Measurements from ENCODE around the gene OAS1. TPM values are rescaled to one million over a fixed set of nuclear protein-coding genes. Genes with fewer than 3 reads are reported as not detected.
"Not testable (repeated sequence)": the region's sequence is repeated elsewhere in the genome, so short reads cannot be mapped to it uniquely, and the experiment has no call there.

OAS1 gene
- total RNA-seq, 2 experiments from 2014 or later, result 143 to 146 TPM

- ATAC-seq; H3K4me3 Mint-ChIP-seq; CTCF ChIA-PET; H3K9me3 Mint-ChIP-seq (ENCODE audit: insufficient read depth); H3K27me3 Mint-ChIP-seq (ENCODE audit: low read depth); H3K27ac Mint-ChIP-seq; POLR2A ChIA-PET; DNase-seq; H3K4me1 Mint-ChIP-seq (ENCODE audit: low read depth): not testable (repeated sequence)
- peaks cover 79% of the 10 kb centered on the region for H3K36me3 Mint-ChIP-seq (ENCODE audit: low read depth)
Observed at GRCh38 chr12:112926416-112927033, 19.8 kb downstream of the OAS1 start.

DNA sequence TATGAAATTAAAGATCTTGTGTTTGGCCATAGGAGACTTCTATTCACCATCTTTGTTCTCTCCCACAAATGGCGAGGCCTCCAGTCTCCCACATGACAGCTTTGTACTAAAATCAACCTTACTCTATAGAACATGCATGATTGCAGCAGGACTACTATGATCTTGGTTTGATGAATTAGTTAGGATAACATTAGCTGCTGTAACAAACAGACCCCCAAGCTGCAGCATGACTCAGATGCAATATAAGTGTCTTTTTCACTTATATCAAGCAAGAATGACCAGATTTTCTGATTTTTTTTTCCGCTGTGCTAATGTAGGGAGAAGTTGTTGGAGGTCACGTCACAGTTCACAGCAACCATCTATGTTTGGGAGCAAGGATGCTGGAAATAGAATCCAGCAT is 20.7 kb downstream of the OAS1 start:
- ChIA-PET POLR2A (no interaction called here), CTCF (interaction anchor here (1.1 kb wide), 1 partner anchor 11 kb away, joined by 3 read pairs; the partner anchor contains the start of gene OAS3)
- Mint-ChIP-seq H3K4me1 (ENCODE audit: low read depth) (peaks cover 5% of the 10 kb centered on the region), H3K27ac (no peak overlapping the region), H3K36me3 (ENCODE audit: low read depth) (peaks cover 73% of the 10 kb centered on the region), H3K27me3 (ENCODE audit: low read depth) (no peaks in the 10 kb centered on the region), H3K9me3 (ENCODE audit: insufficient read depth) (peaks cover 7% of the 10 kb centered on the region), H3K4me3 (no peak overlapping the region)
- no peak for DNase-seq
- no peak for ATAC-seq

DNA sequence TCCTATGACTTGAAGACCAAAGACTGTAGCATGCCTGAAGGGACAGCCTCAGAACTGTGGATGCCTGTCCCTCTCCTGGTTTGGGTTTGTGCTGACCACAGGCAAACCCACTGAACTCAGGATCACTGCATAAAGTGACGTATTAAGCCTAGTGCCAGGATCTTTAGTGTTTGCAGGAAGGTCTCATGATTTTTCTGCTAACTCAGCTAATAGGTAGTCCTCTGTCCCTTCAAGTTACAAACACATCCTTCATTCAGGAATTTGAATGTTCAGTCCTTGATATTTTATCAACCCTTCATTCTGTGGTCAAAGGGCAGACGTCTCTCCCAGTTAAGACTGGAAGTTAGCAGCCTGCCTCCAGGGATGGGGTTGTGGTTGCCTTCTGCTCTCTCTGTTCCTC is 21.2 kb downstream of the OAS1 start:
- POLR2A ChIA-PET, result no interaction called here
- no peak overlapping the region for H3K4me3 Mint-ChIP-seq
- no peak for ATAC-seq
- H3K4me1 Mint-ChIP-seq (ENCODE audit: low read depth), result peaks cover 5% of the 10 kb centered on the region
- H3K27me3 Mint-ChIP-seq (ENCODE audit: low read depth), result no peaks in the 10 kb centered on the region
- H3K9me3 Mint-ChIP-seq (ENCODE audit: insufficient read depth), result peaks cover 7% of the 10 kb centered on the region
- DNase-seq, result no peak
- CTCF ChIA-PET, result interaction anchor here (0.7 to 1.1 kb wide), 2 partner anchors 10 to 27 kb away, joined by 3 to 4 read pairs; partner anchors contain the start of gene OAS3
- H3K27ac Mint-ChIP-seq, result no peak overlapping the region
- peaks cover 69% of the 10 kb centered on the region for H3K36me3 Mint-ChIP-seq (ENCODE audit: low read depth)

DNA sequence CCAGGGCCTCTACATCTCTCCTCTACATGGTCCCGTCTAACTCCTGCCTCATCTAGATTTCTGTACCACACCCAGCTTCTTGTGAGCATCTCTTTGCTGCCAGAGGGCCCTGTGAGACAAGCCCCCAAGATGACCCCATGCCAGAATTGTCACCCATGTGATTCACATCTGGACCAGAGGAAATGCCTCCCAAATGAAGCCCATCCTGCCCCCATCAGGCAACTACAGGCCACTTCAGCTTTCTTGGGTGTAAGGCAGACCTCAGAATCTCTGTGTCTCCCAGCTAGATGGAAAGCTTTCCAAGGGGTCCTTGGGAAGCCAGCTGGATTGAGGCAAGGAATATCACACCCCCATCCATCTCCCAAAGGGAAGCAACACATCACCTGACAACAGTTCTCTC is 22.2 kb downstream of the OAS1 start:
- ATAC-seq, result no peak
- CTCF ChIA-PET, result no interaction called here
- H3K9me3 Mint-ChIP-seq (ENCODE audit: insufficient read depth), result peaks cover 7% of the 10 kb centered on the region
- no peaks in the 10 kb centered on the region for H3K27me3 Mint-ChIP-seq (ENCODE audit: low read depth)
- POLR2A ChIA-PET, result no interaction called here
- H3K4me1 Mint-ChIP-seq (ENCODE audit: low read depth), result peaks cover 5% of the 10 kb centered on the region
- H3K36me3 Mint-ChIP-seq (ENCODE audit: low read depth), result peaks cover 58% of the 10 kb centered on the region
- H3K27ac Mint-ChIP-seq, result no peak overlapping the region
- H3K4me3 Mint-ChIP-seq, result no peak overlapping the region
- no peak for DNase-seq

DNA sequence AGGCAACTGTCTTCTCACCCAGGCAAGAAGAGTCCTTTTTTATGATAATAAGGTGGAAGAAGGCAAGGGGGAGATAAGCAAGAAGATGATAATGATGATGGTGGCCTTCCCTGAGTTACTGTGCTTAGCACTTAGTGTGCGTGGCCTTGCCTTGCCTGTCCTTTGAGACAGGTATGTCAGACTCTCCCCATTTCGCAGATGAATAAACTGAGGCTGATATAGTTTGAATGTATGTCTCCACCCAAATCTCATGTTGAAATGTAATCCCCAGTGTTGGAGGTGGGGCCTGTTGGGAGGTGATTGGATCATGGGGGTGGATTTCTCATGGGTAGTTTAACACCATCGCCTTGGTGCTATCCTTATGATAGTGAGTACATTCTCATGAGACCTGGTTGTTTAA is 23.0 kb downstream of the OAS1 start:
- Mint-ChIP-seq H3K36me3 (ENCODE audit: low read depth) (peaks cover 52% of the 10 kb centered on the region), H3K27ac (no peak overlapping the region), H3K4me1 (ENCODE audit: low read depth) (peaks cover 4% of the 10 kb centered on the region), H3K27me3 (ENCODE audit: low read depth) (no peaks in the 10 kb centered on the region), H3K4me3 (no peak overlapping the region), H3K9me3 (ENCODE audit: insufficient read depth) (peaks cover 7% of the 10 kb centered on the region)
- ChIA-PET CTCF (no interaction called here), POLR2A (no interaction called here)
- no peak for ATAC-seq
- DNase-seq, result no peak

DNA sequence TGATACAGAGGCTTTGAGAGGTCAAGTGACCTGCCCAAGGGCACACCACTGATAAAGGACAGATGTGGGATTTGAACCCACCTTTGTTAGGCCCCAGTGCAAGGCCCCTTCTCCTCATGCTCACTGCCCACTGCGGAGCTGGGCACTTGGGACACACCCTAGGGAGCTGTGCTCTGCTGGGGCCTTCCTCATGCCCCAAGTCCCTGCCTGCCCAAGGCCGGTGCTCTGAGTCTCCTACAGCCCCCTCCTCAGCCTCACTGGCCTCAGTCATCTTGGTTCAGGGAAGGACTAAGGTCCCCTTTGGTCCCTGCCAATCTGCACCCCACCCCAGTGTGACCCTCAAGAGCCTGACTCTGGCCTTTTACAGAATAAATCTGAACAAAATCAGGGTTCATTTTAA is 23.6 kb downstream of the OAS1 start:
- ChIA-PET POLR2A (no interaction called here), CTCF (interaction anchor here (0.8 to 1.1 kb wide), 3 partner anchors 14 to 30 kb away, joined by 3 to 4 read pairs (median 3); partner anchors contain the start of gene OAS1)
- no peaks in the 10 kb centered on the region for H3K27me3 Mint-ChIP-seq (ENCODE audit: low read depth)
- ATAC-seq (no peak), DNase-seq (no peak)
- H3K4me1 Mint-ChIP-seq (ENCODE audit: low read depth), result no peaks in the 10 kb centered on the region
- no peak overlapping the region for H3K4me3 Mint-ChIP-seq
- H3K27ac Mint-ChIP-seq, result no peak overlapping the region
- peaks cover 7% of the 10 kb centered on the region for H3K9me3 Mint-ChIP-seq (ENCODE audit: insufficient read depth)
- H3K36me3 Mint-ChIP-seq (ENCODE audit: low read depth), result peaks cover 46% of the 10 kb centered on the region

- ATAC-seq (no peak), DNase-seq (no peak)
- Mint-ChIP-seq H3K27ac (no peak overlapping the region), H3K4me1 (ENCODE audit: low read depth) (peaks cover 8% of the 10 kb centered on the region), H3K27me3 (ENCODE audit: low read depth) (no peaks in the 10 kb centered on the region), H3K36me3 (ENCODE audit: low read depth) (peaks cover 32% of the 10 kb centered on the region), H3K9me3 (ENCODE audit: insufficient read depth) (peaks cover 2% of the 10 kb centered on the region), H3K4me3 (no peak overlapping the region)
- POLR2A ChIA-PET, result interaction anchor here (0.6 to 1.3 kb wide), 2 partner anchors 26 to 553 kb away, joined by 3 to 8 read pairs; partner anchors contain the start of gene OAS1
- CTCF ChIA-PET, result interaction anchor here (0.9 to 1.6 kb wide), 2 partner anchors 32 to 61 kb away, joined by 5 to 8 read pairs; no protein-coding TSS in a partner anchor
Observed at GRCh38 chr12:112932485-112933128, 25.8 kb downstream of the OAS1 start.

GRCh38 chr12:112933129-112933505 is 26.4 kb downstream of the OAS1 start:
- no peak overlapping the region for H3K27ac Mint-ChIP-seq
- POLR2A ChIA-PET, result interaction anchor here (1.3 kb wide), 1 partner anchor 26 kb away, joined by 8 read pairs; the partner anchor contains the start of gene OAS1
- peaks cover 13% of the 10 kb centered on the region for H3K4me1 Mint-ChIP-seq (ENCODE audit: low read depth)
- no peaks in the 10 kb centered on the region for H3K27me3 Mint-ChIP-seq (ENCODE audit: low read depth)
- DNase-seq (no peak), ATAC-seq (no peak)
- H3K36me3 Mint-ChIP-seq (ENCODE audit: low read depth), result peaks cover 31% of the 10 kb centered on the region
- no peaks in the 10 kb centered on the region for H3K9me3 Mint-ChIP-seq (ENCODE audit: insufficient read depth)
- CTCF ChIA-PET, result interaction anchor here (0.9 to 1.6 kb wide), 2 partner anchors 33 to 60 kb away, joined by 5 to 8 read pairs; no protein-coding TSS in a partner anchor
- H3K4me3 Mint-ChIP-seq, result no peak overlapping the region

GRCh38 chr12:112936264-112936663 is 29.5 kb downstream of the OAS1 start:
- no peak overlapping the region for H3K4me3 Mint-ChIP-seq
- DNase-seq (no peak), ATAC-seq (no peak)
- no peaks in the 10 kb centered on the region for H3K9me3 Mint-ChIP-seq (ENCODE audit: insufficient read depth)
- H3K4me1 Mint-ChIP-seq (ENCODE audit: low read depth), result peaks cover 29% of the 10 kb centered on the region
- H3K36me3 Mint-ChIP-seq (ENCODE audit: low read depth), result peaks cover 31% of the 10 kb centered on the region
- no peak overlapping the region for H3K27ac Mint-ChIP-seq
- ChIA-PET CTCF (no interaction called here), POLR2A (no interaction called here)
- no peaks in the 10 kb centered on the region for H3K27me3 Mint-ChIP-seq (ENCODE audit: low read depth)

- CTCF ChIA-PET, result interaction anchor here (1.6 to 2.0 kb wide), 3 partner anchors 30 to 37 kb away, joined by 9 to 15 read pairs (median 12); partner anchors contain the start of gene OAS1
- ATAC-seq, result no peak
Observed at GRCh38 chr12:112936927-112937326, 30.2 kb downstream of the OAS1 start.

DNA sequence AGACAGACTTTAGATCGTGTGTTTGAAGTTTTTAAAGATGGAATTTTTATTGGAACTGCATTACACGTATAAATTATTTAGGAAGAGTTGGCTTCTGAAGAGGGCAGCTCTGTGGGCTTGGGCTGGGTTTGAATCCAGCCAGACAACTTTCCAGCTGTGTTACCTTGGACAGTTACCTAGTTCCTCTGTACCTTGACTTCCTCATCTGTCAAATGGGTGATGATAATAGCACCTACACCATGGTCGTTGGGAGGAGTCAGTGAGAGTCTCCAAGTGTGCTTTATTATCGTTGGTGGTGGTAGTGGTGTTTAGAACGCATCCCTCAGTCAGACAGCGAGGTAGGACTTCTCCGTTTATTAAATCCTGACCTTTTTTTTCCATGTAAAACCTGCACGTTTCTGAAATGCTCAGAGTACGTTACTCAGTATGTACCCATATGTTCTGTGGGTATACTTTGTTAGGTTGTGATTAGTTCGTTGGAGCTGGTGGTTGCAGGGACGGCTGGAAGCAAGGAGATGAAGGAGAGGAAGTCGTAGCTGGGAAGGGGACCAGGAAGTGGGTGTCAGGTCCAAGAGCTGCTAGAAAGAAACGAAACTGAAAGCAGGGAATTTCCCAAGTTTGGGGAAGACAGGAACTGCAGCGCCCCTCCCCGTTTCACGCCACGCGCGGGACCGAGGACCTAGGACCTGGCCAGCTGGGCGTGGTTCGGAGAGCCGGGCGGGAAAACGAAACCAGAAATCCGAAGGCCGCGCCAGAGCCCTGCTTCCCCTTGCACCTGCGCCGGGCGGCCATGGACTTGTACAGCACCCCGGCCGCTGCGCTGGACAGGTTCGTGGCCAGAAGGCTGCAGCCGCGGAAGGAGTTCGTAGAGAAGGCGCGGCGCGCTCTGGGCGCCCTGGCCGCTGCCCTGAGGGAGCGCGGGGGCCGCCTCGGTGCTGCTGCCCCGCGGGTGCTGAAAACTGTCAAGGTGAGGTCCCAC is 31.3 kb downstream of the OAS1 start, which contains the start of gene OAS3:
Gene OAS3, plus strand, starts transcription at position 734 of the 979 bp plus-strand sequence. Its CDS starts 57 bp downstream, at position 791.
- CTCF ChIA-PET, result interaction anchor here (0.9 to 2.0 kb wide), 7 partner anchors 10 to 43 kb away, joined by 3 to 15 read pairs (median 6); partner anchors contain the start of genes OAS1 and OAS2
- DNase-seq, result peak; percentile 80
- Mint-ChIP-seq H3K27ac (peak within 1 kb of the TSS; percentile 95), H3K9me3 (ENCODE audit: insufficient read depth) (no peaks in the 10 kb centered on the region), H3K36me3 (ENCODE audit: low read depth) (peaks cover 43% of the 10 kb centered on the region), H3K4me3 (peak within 1 kb of the TSS; percentile 98), H3K27me3 (ENCODE audit: low read depth) (no peaks in the 10 kb centered on the region), H3K4me1 (ENCODE audit: low read depth) (peaks cover 40% of the 10 kb centered on the region)
- POLR2A ChIA-PET, result interaction anchor here (0.6 to 6.8 kb wide), 8 partner anchors 10 to 55 kb away, joined by 3 to 86 read pairs (median 4); partner anchors contain the start of genes OAS1 and OAS2
- ATAC-seq, result peak; percentile 87

More at GRCh38 chr12:112936927-112937326, 30.2 kb downstream of the OAS1 start:
- Mint-ChIP-seq H3K4me1 (ENCODE audit: low read depth) (peaks cover 36% of the 10 kb centered on the region), H3K36me3 (ENCODE audit: low read depth) (peaks cover 35% of the 10 kb centered on the region), H3K9me3 (ENCODE audit: insufficient read depth) (no peaks in the 10 kb centered on the region), H3K27ac (peak overlapping the region; percentile 54), H3K4me3 (no peak overlapping the region), H3K27me3 (ENCODE audit: low read depth) (no peaks in the 10 kb centered on the region)
- POLR2A ChIA-PET, result interaction anchor here (1.3 to 6.8 kb wide), 3 partner anchors 32 to 56 kb away, joined by 4 to 86 read pairs (median 74); partner anchors contain the start of genes OAS1 and OAS2
- no peak for DNase-seq
